GM08714 (cell line): ENCODE measurements around the gene STAT5A.
A peak's percentile ranks its signal among the peaks of the same experiment; 100 is the strongest.
"Not testable (repeated sequence)": the region's sequence is repeated elsewhere in the genome, so short reads cannot be mapped to it uniquely, and the experiment has no call there.

Experiments
- H3K4me3 ChIP-seq: fragments of 200-500 bp; sonication (Bioruptor generic); 2 replicates; pipeline ENCODE4 v1.5.1; 2014; ENCODE audit warnings: mild to moderate bottlenecking, low read length, inconsistent platforms
- ZNF274 ChIP-seq: IDR thresholded peaks from 2 replicates; pipeline ENCODE4 v1.6.1; 2012; ENCODE audit warnings: mild to moderate bottlenecking, low read depth, low read length

Gene STAT5A

GRCh38 chr17:42286411-42287221 lies 1.7 kb upstream of the STAT5A start:
- H3K4me3 ChIP-seq: peak overlapping the region; percentile 65; the same call in 1 of the 2 replicates
- TF ChIP-seq ZNF274: no peak

GRCh38 chr17:42287305-42287976 lies 857 bp upstream of the STAT5A start:
- TF ChIP-seq ZNF274: no peak
- H3K4me3 ChIP-seq: peak overlapping the region; percentile 65; the same call in 1 of the 2 replicates

GRCh38 chr17:42288803-42289610 lies 709 bp downstream of the STAT5A start:
- TF ChIP-seq ZNF274: no peak
- peak overlapping the region; percentile 65; the same call in 1 of the 2 replicates for H3K4me3 ChIP-seq

- H3K4me3 ChIP-seq: peak overlapping the region; percentile 65; the same call in 1 of the 2 replicates
- no peak for TF ChIP-seq ZNF274
Measured at GRCh38 chr17:42289611-42290181, 1.4 kb downstream of the STAT5A start.

GRCh38 chr17:42290577-42290976 lies 2.3 kb downstream of the STAT5A start:
- H3K4me3 ChIP-seq: peak overlapping the region; percentile 65; the same call in 1 of the 2 replicates
- no peak for TF ChIP-seq ZNF274

- TF ChIP-seq ZNF274: no peak
- H3K4me3 ChIP-seq: no peak overlapping the region
Measured at GRCh38 chr17:42291129-42291528, 2.8 kb downstream of the STAT5A start.

- H3K4me3 ChIP-seq: no peak overlapping the region
- no peak for TF ChIP-seq ZNF274
Measured at GRCh38 chr17:42294469-42295398, 6.4 kb downstream of the STAT5A start.

- H3K4me3 ChIP-seq: no peak overlapping the region
- TF ChIP-seq ZNF274: no peak
Measured at GRCh38 chr17:42296012-42296411, 7.7 kb downstream of the STAT5A start.

- H3K4me3 ChIP-seq: not testable (repeated sequence)
Measured at GRCh38 chr17:42297775-42298174, 9.5 kb downstream of the STAT5A start.

- not testable (repeated sequence) for H3K4me3 ChIP-seq
Measured at GRCh38 chr17:42299361-42299760, 11.1 kb downstream of the STAT5A start.

GRCh38 chr17:42299913-42300312 lies 11.6 kb downstream of the STAT5A start:
- not testable (repeated sequence) for H3K4me3 ChIP-seq

- no peak overlapping the region for H3K4me3 ChIP-seq
- no peak for TF ChIP-seq ZNF274
Measured at GRCh38 chr17:42301022-42301421, 12.7 kb downstream of the STAT5A start.

- TF ChIP-seq ZNF274: no peak
Measured at GRCh38 chr17:42303694-42304093, 15.4 kb downstream of the STAT5A start.

More at GRCh38 chr17:42303694-42304093, 15.4 kb downstream of the STAT5A start:
- no peak overlapping the region for H3K4me3 ChIP-seq
